WI38 (cell line): Measurements from ENCODE around the gene C16orf87.

Experiments
- H3K4me3 ChIP-seq: 2 replicates; pipeline ENCODE4 v1.5.1; 2011; ENCODE audit warnings: low read depth, mild to moderate bottlenecking, control low read depth, low read length
- CTCF ChIP-seq: IDR thresholded peaks from 2 replicates; pipeline ENCODE4 v1.5.1; 2012; ENCODE audit warnings: low read depth, mild to moderate bottlenecking, control low read depth, low read length

C16orf87 gene

DNA sequence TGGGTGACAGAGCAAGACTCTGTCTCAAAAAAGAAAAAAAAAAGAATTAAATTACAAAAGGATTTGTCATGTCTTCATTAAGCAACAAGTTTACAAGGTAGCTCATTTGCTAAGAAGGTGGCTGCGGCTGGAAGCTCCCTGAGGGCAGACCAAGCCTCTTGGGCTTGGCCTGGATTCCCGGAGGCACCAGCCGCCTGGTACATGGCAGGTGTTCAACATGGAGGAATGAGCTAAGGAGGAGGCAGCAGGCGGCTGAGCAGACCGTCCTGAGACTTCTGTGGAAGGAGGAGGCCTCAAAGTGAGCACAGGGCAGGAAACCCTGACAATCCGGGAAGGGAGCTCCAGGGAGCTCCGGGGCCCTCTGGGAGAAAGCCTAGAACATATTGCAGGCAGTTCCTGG lies 79.6 kb downstream of the C16orf87 start:
- H3K4me3 ChIP-seq = no peak overlapping the region
- no peak for TF ChIP-seq CTCF

- H3K4me3 ChIP-seq = no peak overlapping the region
- TF ChIP-seq CTCF = no peak
Measured at GRCh38 chr16:46748775-46749705, 81.9 kb downstream of the C16orf87 start.

- no peak within 1 kb of the TSS for H3K4me3 ChIP-seq
- no peak for TF ChIP-seq CTCF
Measured at GRCh38 chr16:46747777-46748651, 83.0 kb downstream of the C16orf87 start, which contains the start of gene MYLK3. Gene MYLK3, minus strand, starts transcription at chr16:46748344. Its CDS starts 151 bp downstream, at chr16:46748193.

- H3K4me3 ChIP-seq = no peak overlapping the region
- TF ChIP-seq CTCF = no peak
Measured at GRCh38 chr16:46746821-46747776, 83.9 kb downstream of the C16orf87 start.
